ENCODE data around the gene ALDH4A1.

- no peak for TF ChIP-seq CTCF (conservative IDR thresholded peaks at IDR 0.05; ENCODE audit: low read depth, low read length)
- TF ChIP-seq EZH2 (IDR thresholded peaks at IDR 0.05; ENCODE audit: low read length, unreplicated experiment) = no peak
Measured at GRCh38 chr1:18881642-18882431, 20.5 kb downstream of the ALDH4A1 start.
